SKM-1 (cell line): ENCODE measurements around the gene HKDC1.
"Not testable (repeated sequence)": the region's sequence is repeated elsewhere in the genome, so short reads cannot be mapped to it uniquely, and the experiment has no call there.

Experiments
- DNase-seq: peaks from one replicate; lab custom pipeline; 2025; ENCODE audit not compliant: unreplicated experiment; lab: John Stamatoyannopoulos, UW

The HKDC1 gene

GRCh38 chr10:69278446-69278963 is 58.4 kb downstream of the HKDC1 start, which contains the start of gene HK1:
HK1 (plus strand) TSS chr10:69278496.
- no peak for DNase-seq

- DNase-seq, result peak; percentile 23
Observed at GRCh38 chr10:69279110-69279509, 59.0 kb downstream of the HKDC1 start.

DNA sequence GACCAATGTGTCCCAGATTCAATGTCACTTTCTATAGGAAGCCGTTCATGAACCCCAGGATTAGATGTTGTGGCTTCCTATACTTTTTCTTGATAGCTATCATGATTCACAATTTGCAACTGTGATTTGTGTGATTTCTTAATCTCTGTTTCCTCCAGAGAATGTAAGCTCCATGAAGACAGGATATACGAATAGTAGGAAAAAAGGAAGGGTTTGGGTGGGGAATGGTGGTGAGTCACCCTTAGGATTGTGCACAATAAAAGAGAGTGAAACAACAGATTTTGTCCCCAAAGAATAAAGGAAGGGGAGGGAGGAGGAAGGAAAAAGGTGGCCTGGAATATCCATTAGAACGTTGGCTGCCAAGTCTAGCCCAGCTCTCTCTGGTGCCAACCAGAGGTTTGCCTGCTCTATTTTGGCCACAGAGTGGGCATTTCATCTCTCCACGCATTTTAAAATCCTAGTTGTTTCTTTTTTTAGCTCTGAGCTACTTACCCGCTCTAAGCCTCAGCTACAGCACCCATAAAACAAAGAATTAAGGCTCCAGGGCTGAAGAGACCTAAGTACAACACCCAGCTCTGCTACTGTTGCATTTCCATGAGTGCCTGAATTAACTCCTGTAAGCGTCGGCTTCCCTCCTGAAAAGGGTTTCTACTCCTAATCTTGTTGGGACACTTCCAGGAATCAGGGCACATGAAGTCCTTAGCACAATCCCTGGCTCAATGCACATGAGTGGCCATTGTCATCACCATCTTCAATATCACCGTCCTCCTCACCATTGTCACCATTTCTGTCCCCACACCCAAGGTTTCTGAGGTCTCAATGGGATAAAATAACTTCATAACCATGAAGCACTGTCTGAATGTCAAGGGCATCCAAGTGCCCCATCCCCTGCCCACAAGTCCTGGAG is 61.6 kb downstream of the HKDC1 start:
- no peak for DNase-seq

DNA sequence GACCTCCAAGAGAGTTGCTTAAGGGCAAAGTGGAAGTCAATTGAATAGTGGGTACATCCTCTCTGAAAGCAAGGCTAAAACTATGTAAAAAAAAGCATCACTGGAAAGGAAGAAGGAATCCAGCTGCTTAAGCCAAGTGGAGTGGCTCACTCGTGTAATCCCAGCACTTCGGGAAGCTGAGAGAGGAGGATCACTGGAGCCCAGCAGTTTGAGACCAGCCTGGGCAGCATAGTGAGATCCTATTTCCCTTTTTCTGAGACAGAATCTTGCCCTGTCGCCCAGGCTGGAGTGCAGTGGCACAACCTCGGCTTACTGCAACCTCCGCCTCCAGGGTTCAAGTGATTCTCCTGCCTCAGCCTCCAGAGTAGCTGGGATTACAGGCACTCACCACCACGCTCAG is 64.3 kb downstream of the HKDC1 start:
- DNase-seq, result not testable (repeated sequence)

- DNase-seq, result no peak
Observed at GRCh38 chr10:69285699-69286098, 65.6 kb downstream of the HKDC1 start.

GRCh38 chr10:69287181-69287580 is 67.0 kb downstream of the HKDC1 start:
- DNase-seq, result no peak

DNA sequence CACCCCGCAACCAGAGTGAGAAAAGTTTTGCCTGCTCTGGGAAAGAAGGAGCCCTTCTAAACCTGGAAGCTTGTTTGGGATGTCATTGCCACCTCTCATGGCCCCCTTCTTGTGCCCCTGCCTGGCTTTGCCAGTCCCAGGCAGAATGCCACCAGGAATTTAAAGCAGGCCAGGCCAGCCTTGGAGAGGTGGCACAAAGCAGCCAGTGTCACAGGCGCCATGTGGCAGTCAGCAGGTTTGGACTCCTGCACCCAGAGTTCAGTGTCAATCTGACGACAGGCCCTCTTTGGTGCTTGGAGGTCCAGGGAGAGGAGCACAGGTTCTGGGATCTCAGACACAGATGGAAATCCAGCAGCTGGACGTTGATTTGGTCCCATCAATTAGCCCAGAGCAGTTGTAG is 70.9 kb downstream of the HKDC1 start:
- DNase-seq, result no peak

DNA sequence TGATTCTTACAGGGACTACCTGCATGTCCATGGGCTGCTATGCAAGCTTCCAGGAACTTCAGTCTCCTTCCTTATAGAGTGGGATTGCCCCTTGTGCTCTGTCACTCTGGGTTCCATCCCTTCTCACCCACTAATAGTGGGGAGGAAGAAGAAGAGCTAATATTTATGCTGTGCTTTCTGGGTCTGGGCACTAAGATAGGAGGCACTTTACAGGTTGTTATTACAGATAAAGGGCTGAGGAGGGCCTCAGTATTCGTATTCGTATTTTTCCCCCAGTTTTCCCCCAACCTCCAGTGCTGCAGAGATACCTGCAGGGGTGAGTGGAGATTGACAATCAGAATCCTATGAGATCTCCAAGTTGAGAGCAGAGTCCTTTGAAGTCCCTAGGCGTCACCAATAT is 72.3 kb downstream of the HKDC1 start:
- no peak for DNase-seq

GRCh38 chr10:69295027-69295636 is 75.0 kb downstream of the HKDC1 start:
- DNase-seq, result no peak

- DNase-seq, result no peak
Observed at GRCh38 chr10:69303632-69304051, 83.5 kb downstream of the HKDC1 start.

DNA sequence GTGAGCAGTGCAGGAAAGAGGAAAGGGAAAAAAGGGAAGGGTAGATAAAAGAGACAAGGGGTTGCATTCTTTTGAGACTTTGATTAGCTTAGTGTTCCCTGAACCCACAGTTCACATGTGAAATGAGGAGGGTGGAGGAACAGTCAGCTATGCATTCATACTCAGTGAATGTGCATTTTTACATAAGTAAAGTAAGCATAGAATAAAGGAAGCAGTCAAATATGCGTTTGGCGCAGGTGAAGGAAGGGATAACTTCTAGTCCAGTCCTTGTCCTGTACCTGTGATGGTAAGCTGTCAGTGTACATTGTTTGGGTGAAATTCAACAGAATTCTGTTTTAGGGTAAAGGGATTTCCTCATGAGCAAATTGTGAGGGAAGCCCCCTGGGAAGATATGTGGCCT is 86.3 kb downstream of the HKDC1 start:
- DNase-seq, result no peak

GRCh38 chr10:69307434-69307833 is 87.3 kb downstream of the HKDC1 start:
- no peak for DNase-seq

DNA sequence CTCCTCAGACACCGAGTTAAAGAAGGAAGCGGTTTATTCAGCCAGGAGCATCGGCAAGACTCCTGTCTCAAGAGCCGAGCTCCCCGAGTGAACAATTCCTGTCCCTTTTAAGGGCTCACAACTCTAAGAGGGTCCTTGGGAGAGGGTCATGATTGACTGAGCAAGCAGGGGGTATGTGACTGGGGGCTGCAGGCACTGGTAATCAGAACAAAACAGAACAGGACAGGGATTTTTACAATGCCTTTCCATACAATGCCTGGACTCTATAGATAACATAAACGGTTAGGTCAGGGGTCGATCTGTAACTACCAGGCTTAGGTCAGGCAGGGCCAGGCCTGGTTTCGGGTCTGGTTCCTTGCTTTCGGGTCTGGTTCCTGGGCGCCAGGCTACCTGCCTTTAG is 88.2 kb downstream of the HKDC1 start:
- not testable (repeated sequence) for DNase-seq

DNA sequence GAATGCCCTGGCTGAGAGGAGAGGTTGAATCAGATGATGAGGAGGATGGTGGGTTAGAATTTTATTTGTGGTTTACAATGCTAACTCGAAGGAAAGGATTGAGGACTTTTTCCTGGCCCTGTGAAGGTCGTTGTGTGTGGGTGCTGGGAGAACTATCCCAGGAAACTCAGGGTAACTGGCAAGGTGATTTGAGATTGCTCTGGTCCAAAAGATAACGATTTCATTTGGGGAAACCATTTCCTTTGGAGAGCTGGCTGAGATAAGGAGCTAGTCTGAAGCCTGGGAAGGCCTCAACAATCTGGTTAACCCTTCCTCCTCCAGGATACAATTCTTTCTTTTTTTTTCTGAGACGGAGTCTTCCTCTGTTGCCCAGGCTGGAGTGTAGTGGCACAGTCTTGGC is 91.2 kb downstream of the HKDC1 start:
- no peak for DNase-seq

- no peak for DNase-seq
Observed at GRCh38 chr10:69312528-69312927, 92.4 kb downstream of the HKDC1 start.

DNA sequence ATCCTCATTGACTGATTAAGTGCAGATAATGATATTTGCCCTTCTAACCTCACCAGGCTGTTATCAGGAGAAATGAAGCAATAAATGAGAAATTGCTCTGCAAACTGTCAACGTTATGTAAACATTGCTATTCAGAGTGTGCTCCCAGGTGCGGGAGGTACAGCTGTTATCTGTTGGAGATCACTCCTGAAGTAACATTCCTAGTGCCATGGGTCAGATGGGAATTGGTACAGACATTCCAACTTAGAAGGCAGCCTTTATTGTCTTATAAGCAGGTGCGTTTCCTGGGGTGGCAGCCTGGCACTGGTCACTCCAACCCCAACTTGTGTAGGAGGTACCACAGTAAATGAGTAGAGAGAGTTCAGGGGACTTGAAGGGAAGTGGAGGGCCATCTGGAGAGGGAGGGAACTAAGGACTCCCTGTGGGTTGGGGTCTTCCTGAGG is 95.0 kb downstream of the HKDC1 start:
- DNase-seq, result no peak

DNA sequence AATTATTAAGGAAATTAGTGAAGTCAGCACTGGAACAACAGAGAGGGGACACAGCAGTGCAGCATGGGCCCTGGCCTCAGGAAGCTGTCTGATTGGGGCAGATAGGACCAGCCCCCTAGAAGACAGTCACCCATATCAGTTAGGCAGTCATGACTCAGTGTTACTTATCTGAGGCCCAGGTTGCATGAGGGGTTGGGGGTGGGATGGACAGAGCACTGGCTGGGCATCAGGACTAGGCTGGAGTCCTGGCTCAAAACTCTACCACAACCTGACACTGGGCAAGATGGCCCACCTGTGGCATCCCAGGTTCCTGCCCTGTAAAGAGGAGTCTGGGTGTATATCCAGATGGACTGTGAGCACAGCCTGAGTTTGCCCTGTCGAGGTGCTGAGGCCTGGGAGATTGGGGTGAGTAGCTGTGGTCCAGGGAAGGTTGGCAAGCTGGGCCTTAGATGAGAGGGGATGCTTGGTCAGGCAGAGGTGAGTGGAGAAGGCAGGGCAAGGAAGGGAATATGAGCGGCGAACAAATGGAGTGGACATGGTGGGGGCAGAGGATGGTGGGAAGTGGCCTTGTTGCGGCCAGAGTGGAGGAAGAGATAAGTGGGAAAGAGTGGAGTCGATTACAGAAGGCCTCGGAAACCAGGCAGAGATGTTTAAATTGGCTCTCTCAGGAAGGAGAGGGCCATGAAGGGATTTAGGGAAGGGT is 95.6 kb downstream of the HKDC1 start:
- no peak for DNase-seq

GRCh38 chr10:69316313-69317059 is 96.4 kb downstream of the HKDC1 start:
- no peak for DNase-seq
